NCI-H69 (cell line): ENCODE measurements around the gene TRIP6.
"Not testable (repeated sequence)": the region's sequence is repeated elsewhere in the genome, so short reads cannot be mapped to it uniquely, and the experiment has no call there.

Source experiments
- DNase-seq: peaks from one replicate; lab custom pipeline; 2025; lab: John Stamatoyannopoulos, UW

The TRIP6 gene

DNA sequence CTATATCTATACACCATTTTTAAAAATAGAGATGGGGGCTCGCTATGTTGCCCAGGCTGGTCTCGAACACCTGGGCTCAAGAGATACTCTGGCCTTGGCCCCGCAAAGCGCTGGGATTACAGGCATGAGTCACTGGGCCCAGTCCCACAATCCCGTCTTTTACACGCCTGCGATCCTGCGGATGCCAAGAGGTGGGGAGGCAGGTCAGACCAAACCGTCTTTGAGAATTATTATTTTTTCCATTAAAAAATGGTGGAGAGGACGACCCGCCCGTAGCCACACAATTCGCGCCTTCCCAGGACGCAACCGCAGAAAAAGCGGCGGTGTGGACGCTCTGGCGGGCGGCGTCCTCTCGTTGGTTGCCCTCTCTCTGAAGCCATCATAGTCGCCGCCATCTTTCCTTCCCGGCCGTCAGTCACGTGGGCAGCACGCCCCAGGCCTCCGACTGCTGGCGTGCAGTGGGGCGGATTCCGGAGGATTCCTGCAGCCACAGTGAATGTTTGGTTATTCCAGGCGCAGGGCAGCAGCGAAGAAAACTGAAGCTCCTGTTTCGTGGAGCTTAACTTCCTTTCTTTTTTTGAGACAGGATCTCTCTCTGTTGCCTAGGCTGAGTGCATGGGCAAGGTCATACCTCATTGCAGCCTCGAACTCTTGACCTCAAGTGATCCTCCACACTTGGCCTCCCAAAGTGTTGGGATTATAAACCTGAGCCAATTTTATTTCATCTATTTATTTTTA lies 29.9 kb upstream of the TRIP6 start:
- DNase-seq = peak; percentile 98

- no peak for DNase-seq
Observed at GRCh38 chr7:100839361-100839760, 27.8 kb upstream of the TRIP6 start.

- DNase-seq = no peak
Observed at GRCh38 chr7:100840470-100841100, 26.6 kb upstream of the TRIP6 start.

GRCh38 chr7:100847360-100847759 lies 19.8 kb upstream of the TRIP6 start:
- no peak for DNase-seq

DNA sequence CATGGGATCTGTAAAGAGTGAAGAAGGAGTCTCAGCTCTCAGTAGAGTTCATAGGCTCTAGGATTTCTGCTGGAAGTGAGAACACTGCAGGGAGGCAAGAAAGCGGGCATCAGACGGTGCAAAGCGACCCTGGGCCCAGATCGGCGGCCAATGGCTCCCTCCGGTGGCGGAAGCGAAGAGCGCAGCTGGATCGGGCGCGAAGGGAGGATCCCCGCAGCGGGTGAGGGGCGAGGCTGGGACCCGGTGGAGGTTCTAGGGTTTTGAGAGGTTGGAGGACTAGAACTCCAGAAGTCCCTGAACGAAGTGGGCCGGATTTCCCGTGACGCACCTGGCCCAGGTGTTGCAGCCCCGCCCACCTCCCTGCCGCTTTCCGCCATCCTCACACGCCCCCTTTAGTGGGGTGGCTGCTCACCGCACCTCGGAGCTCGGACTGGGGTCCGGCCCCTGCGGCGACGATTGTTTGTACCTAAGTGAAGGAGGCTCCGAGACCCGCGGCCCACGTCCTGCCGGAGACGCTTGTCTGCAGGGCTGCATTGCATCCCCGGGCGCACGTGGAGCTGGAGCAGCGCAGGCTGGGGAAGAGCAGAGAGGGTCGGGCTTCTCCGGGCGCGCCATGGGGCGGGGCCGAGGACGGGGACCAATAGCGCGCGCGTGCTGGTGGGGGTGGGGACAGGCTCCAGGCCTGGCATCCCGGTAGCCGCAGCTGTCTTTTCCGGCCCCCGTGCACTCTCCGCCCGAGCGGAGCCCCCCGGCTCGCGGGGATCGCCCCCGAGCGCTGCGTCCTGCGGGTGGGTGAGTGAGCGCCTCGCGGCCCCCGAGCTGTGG lies 14.9 kb upstream of the TRIP6 start, which contains the start of gene SLC12A9:
SLC12A9 (plus strand) TSS at position 666 of the 825 bp plus-strand sequence. CDS start 1,485 bp downstream, outside the sequence.
- DNase-seq = peak; percentile 96

DNA sequence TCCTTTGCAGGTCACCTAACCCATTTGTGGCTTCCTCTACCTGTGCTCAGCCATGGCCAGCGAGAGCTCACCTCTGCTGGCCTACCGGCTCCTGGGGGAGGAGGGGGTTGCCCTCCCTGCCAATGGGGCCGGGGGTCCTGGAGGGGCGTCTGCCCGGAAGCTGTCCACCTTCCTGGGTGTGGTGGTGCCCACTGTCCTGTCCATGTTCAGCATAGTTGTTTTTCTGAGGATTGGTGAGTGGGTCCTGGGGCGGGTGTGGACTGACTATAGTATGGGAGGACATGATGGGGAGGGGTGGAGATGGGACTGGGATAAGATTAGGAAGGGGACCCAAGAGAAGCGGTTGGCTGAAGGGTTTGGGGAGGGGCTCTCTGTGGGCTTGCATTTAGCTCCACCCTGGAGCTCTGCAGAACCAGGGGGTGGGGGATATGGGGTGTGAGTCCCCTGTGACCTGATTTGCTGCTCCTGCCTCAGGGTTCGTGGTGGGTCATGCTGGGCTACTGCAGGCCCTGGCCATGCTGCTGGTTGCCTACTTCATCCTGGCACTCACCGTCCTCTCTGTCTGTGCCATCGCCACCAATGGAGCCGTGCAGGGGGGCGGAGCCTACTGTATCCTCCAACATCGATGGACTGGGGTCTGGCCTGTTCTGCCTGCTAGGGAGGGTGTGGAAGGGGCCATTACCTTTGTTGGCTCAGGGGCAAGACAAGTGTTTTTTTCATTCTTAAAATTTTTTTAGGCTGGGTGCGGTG lies 12.9 kb upstream of the TRIP6 start:
- DNase-seq = no peak

GRCh38 chr7:100854899-100855298 lies 12.3 kb upstream of the TRIP6 start:
- DNase-seq = not testable (repeated sequence)

GRCh38 chr7:100855515-100855914 lies 11.7 kb upstream of the TRIP6 start:
- DNase-seq = no peak

DNA sequence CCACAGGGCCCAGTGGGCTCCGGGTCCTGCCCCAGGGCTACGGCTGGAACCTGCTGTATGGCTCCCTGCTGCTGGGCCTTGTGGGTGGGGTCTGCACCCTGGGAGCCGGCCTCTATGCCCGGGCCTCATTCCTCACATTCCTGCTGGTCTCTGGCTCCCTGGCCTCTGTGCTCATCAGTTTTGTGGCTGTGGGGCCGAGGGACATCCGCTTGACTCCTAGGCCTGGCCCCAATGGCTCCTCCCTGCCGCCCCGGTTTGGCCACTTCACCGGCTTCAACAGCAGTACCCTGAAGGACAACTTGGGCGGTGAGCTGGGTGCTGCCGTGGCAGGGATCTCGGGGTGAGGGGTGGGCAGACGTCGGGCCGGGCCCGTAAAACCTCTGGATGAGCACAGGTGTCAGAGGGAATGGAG lies 10.3 kb upstream of the TRIP6 start:
- no peak for DNase-seq

DNA sequence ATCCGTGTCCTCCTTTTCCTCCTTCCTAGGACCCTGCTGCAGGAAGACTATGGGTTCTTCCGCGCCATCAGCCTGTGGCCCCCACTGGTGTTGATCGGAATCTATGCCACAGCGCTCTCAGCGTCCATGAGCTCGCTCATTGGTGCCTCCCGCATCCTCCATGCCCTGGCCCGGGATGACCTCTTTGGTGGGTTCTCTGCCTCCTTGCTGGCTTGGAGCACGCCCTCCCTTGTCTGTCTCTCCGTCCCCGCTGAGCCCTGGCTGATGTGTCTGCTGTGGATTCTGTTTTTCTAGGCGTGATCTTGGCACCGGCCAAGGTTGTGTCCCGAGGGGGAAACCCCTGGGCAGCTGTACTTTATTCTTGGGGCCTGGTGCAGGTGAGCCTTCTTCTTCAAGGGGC lies 7.3 kb upstream of the TRIP6 start:
- no peak for DNase-seq

DNA sequence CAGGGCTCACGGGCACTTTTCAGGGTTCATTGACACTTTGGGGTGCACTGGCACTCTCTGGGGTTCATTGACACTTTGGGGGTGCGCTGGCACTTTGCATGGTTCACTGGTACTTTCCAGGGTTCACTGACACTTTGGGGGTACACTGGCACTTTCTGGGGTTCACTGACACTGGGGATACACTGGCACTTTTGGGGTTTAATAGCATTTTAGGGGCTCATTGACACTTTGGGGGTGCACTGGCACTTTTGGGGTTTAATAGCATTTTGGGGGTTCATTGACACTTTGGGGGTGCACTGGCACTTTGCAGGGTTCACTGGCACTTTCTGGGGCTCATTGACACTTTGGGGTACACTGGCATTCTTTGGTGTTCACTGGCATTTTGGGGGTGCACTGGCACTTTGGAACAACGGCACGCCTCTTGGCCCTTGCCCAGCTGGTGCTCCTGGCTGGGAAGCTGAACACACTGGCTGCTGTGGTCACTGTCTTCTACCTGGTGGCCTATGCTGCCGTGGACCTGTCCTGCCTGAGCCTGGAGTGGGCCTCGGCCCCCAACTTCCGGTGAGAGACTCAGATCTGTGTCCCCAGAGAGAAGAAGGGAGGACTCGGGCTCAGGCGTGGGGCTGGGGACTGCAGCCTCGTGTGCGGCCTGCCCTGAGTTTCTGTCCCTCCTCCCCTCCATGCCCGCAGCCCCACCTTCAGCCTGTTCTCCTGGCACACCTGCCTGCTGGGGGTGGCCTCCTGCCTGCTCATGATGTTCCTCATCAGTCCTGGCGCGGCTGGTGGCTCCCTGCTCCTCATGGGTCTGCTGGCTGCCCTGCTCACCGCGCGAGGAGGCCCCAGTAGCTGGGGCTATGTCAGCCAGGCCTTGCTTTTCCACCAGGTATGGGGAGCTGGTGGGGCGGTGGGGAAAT lies 6.2 kb upstream of the TRIP6 start:
- no peak for DNase-seq

GRCh38 chr7:100861616-100861985 lies 5.6 kb upstream of the TRIP6 start:
- no peak for DNase-seq

GRCh38 chr7:100863406-100863950 lies 3.7 kb upstream of the TRIP6 start:
- no peak for DNase-seq

DNA sequence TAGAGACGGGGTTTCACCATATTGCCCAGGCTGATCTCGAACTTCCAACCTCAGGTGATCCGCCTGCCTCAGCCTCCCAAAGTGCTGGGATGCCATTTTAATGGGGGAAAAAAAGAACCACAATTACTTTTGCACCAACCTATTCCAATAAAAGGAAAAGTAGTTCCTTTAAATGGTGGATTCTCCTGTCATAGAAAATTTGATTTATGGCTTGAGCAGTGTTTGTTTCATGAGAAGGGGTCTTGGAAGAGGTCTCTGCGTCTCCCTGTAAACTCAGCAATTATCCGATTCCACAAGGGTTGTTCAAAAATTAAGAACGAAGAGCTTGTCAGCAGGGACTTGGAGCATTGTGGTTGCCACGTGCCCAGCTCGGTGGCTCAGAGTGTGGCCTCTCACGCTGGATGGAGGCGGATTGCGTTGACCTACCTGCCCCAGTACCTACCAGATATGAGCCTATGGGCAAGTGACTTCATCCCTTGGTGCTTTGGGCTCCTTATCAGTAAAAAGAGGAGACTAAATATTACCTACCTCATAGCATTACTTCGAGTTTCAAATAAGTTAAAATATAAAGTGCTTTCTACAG lies 2.8 kb upstream of the TRIP6 start:
- no peak for DNase-seq

DNA sequence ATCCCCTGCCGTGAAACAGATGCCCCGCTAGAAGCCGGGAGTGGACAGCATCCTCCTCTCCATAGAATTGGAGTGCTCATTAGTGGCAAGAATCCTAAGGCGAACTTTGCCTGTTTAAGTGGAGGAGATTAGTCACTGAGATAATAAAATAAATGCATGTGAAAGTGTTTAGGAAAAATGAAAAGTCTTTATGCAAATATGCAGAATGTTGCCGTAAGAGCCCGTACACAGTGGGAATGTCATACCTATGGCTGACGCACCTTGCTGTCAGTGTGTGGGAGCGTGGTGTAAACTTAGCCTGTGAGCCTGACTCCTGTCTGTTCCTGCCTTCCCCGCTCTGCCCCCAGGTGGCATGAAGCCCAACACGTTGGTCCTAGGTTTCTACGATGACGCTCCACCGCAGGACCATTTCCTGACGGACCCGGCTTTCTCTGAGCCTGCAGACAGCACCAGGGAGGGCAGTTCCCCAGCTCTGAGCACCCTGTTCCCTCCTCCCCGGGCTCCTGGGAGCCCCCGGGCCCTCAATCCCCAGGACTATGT lies 1.7 kb upstream of the TRIP6 start:
- no peak for DNase-seq

GRCh38 chr7:100865938-100866728 lies 1.1 kb upstream of the TRIP6 start:
- DNase-seq = peak; percentile 63

DNA sequence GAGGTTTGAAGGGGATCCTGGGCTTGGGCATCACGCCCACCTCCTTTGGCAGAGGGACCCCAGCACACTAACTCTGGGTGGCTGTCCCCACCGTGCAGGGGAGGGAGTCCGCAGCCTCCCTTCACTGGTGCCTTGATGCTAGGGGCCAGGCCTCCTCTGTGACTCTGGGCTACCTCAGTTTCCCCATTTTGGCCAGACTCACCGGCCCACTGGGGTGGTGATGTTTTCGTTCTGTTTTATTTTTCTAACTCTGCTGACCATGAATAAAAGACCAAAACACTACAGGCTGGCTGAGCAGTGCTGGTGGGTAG lies 503 bp upstream of the TRIP6 start:
- no peak for DNase-seq

DNA sequence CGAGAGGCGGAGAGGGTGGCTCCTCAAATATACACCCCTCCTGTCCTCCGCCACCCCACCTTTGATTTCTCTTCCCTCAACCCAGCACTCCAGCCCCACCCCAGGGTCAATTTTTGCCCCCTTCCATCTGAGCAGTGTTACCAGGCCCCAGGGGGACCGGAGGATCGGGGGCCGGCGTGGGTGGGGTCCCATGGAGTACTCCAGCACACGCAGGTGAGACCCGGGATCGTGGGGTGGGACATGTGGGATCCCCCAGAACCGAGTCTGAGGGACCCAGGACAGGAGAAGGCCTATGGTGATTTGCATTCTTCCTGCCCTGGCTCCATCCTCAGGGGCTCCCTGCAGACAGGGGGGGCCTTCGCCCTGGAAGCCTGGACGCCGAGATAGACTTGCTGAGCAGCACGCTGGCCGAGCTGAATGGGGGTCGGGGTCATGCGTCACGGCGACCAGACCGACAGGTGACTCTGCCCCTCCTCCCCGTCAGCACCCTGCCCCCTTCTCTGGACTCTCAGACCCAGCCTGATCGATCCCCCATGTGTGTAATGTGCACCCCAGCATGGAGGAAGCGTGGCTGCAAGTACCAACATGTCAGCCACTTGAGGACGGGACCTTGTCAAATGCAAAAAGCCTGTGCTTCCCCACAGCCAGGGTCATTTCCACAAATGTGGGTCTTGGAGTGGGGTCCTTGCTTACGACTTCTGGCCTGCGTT lies 744 bp downstream of the TRIP6 start:
- no peak for DNase-seq
